Omental fat pad (tissue), 4 donors: Measurements from ENCODE around the gene CEP170B. TPM values are rescaled to one million over a fixed set of nuclear protein-coding genes. Genes with fewer than 3 reads are reported as not detected.

Experiments
- ATAC-seq: fragments of 150-250 bp; one replicate; pipeline ENCODE4 v1.9.1; 2016; ENCODE audit warnings: mild to moderate bottlenecking, moderate library complexity; ENCODE audit not compliant: low FRiP score
- DNase-seq: peaks from one replicate; pipeline ENCODE4 v3.0.0-alpha.2; 2019; ENCODE audit warnings: low spot score
- total RNA-seq, 4 donors: library from RNA; depleted of rRNA; stranded (reverse); fragments of >200 nt; gene quantifications; one replicate each; pipeline ENCODE4 v1.1.0, GENCODE V29; 2016
- TF ChIP-seq, protein P1 (sequence below), 3 donors: fragments of 450-650 bp; IDR thresholded peaks; one replicate each; pipeline ENCODE4 v1.5.1; 2016 to 2017; ENCODE audit warnings: antibody characterized with exemption in 3 of 3, mild to moderate bottlenecking in 3 of 3, moderate library complexity in 2 of 3

CEP170B gene
- total RNA-seq, 4 donors from 2014 or later = 5.5 to 29.3 (median 13.0) TPM

DNA sequence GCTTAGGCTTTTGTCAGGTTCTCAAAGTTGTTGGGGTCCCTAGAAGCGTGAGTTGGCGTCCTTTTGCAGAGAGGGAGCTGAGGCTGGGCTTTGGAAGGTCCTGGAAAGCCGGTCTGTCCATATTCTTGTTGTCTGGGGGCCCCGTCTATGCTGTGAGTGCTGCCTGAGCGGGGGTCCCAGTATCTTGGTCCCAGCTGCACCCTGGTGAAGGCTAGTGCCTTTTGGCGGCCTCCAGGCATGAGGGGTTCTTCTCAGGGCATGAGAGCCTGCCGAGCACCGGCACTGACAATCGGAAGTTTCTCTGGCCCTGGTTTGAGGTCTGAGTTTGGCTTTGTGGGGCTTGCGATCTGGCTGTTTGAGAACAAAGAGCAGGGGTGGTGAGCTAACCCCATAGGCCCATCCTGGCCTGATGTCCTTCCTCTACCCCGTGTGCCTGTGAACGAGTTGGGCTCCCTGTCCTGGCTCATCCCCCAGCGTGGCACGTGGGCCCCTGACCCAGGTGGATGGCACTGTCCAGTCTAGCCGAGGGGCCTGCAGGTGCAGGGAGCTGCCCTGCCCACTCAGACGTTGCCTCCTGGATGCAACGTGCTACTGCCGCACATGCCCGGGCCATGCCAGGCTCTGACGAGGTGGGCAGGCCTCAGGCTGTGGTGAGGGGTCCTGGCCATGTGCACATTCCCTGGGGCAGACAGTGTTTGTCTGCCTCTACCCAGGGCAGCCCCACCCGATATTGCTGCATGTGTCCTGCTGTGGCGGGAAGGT, 3.9 kb downstream of the CEP170B start:
- ATAC-seq (no peak), DNase-seq (no peak)

DNA sequence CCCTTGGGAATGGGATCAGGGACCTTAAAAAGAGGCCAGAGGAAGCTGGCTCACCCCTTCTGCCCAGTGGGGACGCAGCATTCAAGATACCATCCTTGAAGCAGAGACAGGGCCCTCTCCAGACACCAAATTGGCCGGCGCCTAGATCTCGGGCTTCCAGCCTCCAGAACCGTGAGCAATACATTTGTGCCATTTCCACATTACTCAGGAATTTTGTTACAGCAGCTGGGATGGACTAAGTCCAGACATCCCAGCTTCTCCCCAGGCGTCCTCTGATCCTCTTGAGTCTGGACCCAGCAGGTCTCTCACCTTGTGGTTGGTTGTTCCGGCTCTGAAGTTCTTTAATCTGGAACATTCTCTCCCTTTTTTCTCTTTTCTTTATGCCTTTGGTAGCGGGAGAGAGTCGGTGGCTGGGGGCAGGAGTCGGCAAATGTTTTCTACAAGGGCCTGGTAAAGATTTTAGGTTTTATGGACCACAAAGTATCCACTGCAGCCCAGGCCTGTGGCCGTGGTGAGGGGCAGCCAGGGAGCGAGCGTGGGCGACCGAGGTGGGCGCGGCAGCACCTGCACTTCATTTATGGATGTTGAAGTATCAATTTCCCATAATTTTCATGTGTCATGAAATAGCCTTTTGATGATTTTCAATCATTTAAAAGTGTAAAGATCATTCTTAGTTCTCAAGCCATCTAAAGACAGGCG, 4.8 kb downstream of the CEP170B start:
- TF ChIP-seq, protein P1, sequence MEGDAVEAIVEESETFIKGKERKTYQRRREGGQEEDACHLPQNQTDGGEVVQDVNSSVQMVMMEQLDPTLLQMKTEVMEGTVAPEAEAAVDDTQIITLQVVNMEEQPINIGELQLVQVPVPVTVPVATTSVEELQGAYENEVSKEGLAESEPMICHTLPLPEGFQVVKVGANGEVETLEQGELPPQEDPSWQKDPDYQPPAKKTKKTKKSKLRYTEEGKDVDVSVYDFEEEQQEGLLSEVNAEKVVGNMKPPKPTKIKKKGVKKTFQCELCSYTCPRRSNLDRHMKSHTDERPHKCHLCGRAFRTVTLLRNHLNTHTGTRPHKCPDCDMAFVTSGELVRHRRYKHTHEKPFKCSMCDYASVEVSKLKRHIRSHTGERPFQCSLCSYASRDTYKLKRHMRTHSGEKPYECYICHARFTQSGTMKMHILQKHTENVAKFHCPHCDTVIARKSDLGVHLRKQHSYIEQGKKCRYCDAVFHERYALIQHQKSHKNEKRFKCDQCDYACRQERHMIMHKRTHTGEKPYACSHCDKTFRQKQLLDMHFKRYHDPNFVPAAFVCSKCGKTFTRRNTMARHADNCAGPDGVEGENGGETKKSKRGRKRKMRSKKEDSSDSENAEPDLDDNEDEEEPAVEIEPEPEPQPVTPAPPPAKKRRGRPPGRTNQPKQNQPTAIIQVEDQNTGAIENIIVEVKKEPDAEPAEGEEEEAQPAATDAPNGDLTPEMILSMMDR (IDR thresholded peaks at IDR 0.05) = no peak
- ATAC-seq (no peak), DNase-seq (no peak)

More for the DNA sequence above, 3.9 kb downstream of the CEP170B start:
- TF ChIP-seq, protein P1 (IDR thresholded peaks at IDR 0.05) = no peak

DNA sequence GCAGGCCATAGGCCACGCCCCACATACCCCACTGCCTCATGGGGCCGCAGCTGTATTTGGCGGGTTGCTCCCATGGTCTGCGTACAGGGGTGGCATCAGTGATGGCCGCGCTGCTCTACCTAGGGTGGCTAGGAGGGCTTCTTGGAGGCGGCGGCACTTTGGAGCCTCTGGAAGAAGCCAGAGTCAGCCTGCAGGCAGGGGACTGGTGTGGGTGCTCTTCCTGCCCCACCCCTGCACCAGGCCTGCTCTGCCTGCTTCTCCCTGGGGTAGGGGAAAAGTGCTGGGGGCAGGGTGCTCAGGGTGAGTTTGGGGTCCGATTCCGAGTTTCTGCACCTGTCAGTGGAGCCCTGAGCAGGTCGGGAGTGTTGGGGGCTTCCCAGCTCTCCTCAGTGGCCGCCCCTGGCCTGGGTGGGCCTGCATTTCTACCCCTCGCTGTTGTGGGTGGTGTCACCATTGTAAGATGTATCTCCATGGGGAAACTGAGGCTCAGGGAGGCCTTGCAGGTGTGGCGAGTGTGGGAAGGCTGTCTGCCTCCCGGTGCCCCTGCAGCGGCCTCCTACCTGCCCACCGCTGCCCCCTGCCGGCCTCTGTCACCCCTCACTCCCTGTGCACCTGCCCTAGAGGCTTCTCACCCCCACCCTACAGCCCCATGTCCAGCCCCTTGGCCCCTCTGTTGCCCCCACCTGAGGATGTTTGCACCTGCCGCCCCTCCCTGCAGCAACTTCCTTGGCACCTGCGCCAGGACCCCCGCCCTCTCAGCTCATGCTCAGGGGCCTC, 5.5 kb downstream of the CEP170B start:
- DNase-seq (no peak), ATAC-seq (no peak)
- TF ChIP-seq, protein P1 (IDR thresholded peaks at IDR 0.05) = no peak

DNA sequence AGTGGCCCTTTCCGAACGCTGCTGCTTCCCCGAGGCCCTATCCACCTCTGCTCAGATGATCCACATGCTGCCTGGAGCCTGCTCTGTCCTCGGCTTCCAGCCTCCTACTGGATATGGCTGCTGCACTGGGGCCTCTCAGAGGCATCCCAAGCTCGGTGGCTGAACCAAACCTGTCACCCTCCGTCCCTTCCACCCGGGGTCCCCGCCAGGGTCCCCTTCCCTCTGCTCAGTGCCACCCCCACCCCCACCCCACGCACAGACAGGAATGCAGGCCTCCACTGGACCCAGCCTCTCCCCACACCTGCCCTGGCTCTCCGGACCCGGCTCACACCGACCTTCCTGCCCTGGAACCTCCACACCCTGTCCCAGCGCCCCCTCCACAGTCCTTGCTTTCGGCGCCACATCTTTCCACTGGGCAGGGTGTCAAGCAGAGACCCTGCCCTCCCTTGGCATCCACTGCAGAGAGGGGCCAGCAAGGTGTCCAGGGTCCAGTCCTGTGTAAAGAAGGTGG, 6.1 kb downstream of the CEP170B start:
- ATAC-seq (no peak), DNase-seq (no peak)
- TF ChIP-seq, protein P1 (IDR thresholded peaks at IDR 0.05) = no peak

DNA sequence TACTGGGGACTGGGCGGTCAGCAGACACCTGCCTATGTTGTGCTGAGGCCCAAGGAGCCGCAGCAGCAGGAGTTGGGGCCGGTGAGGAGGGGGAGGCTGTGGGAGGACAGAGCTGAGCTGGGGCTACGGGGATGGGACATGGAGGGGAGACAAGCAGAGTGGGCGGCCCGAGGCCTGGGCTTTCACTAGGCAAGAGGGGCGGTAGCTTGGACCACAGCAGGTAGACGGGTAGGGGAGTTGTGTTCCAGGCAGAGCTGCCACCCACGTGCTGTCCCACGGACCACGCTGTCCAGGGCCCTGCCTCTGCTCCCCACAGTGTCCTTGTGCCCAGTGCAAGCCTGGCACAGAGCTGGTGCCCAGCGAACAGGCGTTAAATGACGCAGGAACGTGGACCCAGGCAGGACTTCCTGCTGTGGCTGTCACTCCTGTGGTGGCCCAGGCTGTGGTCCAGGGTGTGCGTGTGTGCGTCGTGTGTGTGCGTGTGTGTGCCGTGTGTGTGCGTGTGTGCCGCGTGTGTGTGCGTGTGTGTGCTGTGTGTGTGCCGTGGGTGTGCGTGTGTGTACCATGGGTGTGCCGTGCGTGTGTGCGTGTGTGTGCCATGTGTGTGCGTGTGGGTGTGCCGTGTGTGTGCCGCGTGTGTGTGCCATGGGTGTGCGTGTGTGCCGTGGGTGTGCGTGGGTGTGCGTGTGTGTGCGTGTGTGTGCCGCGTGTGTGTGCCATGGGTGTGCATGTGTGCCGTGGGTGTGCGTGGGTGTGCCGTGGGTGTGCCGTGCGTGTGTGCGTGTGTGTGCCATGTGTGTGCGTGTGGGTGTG, 6.8 kb downstream of the CEP170B start:
- TF ChIP-seq, protein P1 (IDR thresholded peaks at IDR 0.05) = no peak
- no peak for ATAC-seq

More for the DNA sequence above, 6.8 kb downstream of the CEP170B start:
- DNase-seq = no peak
